ENCODE results near the gene PLEK2.
"Not testable (repeated sequence)": the region's sequence is repeated elsewhere in the genome, so short reads cannot be mapped to it uniquely, and the experiment has no call there.

PLEK2 gene

GRCh38 chr14:67426983-67427606 is 15.1 kb upstream of the PLEK2 start:
- peak; percentile 81 for DNase-seq

- no peak for DNase-seq
Observed at GRCh38 chr14:67426161-67426560, 14.2 kb upstream of the PLEK2 start.

- no peak for DNase-seq
Observed at GRCh38 chr14:67425608-67426007, 13.6 kb upstream of the PLEK2 start.

GRCh38 chr14:67424539-67424938 is 12.6 kb upstream of the PLEK2 start:
- no peak for DNase-seq

- no peak for DNase-seq
Observed at GRCh38 chr14:67423424-67423823, 11.5 kb upstream of the PLEK2 start.

- DNase-seq = no peak
Observed at GRCh38 chr14:67421356-67422224, 9.6 kb upstream of the PLEK2 start.

GRCh38 chr14:67420102-67420739 is 8.3 kb upstream of the PLEK2 start:
- DNase-seq = peak; percentile 58

GRCh38 chr14:67418401-67419191 is 6.6 kb upstream of the PLEK2 start:
- DNase-seq = no peak

- DNase-seq = no peak
Observed at GRCh38 chr14:67417633-67418032, 5.7 kb upstream of the PLEK2 start.

- DNase-seq = no peak
Observed at GRCh38 chr14:67416810-67417209, 4.8 kb upstream of the PLEK2 start.

GRCh38 chr14:67416085-67416484 is 4.1 kb upstream of the PLEK2 start:
- no peak for DNase-seq

- not testable (repeated sequence) for DNase-seq
Observed at GRCh38 chr14:67415610-67416009, 3.6 kb upstream of the PLEK2 start.

- peak; percentile 61 for DNase-seq
Observed at GRCh38 chr14:67413806-67414769, 2.1 kb upstream of the PLEK2 start.

- DNase-seq = no peak
Observed at GRCh38 chr14:67411370-67411769, 595 bp downstream of the PLEK2 start.

GRCh38 chr14:67410313-67410712 is 1.7 kb downstream of the PLEK2 start:
- DNase-seq = peak; percentile 14

GRCh38 chr14:67409461-67409860 is 2.5 kb downstream of the PLEK2 start:
- DNase-seq = no peak

- DNase-seq = not testable (repeated sequence)
Observed at GRCh38 chr14:67408122-67408801, 3.7 kb downstream of the PLEK2 start.

- DNase-seq = no peak
Observed at GRCh38 chr14:67405771-67406170, 6.2 kb downstream of the PLEK2 start.

- no peak for DNase-seq
Observed at GRCh38 chr14:67400434-67400833, 11.5 kb downstream of the PLEK2 start.

GRCh38 chr14:67397536-67397935 is 14.4 kb downstream of the PLEK2 start:
- DNase-seq = no peak

- no peak for DNase-seq
Observed at GRCh38 chr14:67396381-67396970, 15.5 kb downstream of the PLEK2 start.

Measured in activated CD4-positive, alpha-beta T cell treated with anti-CD3 and anti-CD28 coated beads for 48 hours (primary cell).